Measurements from ENCODE around the gene PPP1R15B.

The PPP1R15B gene

GRCh38 chr1:204435872-204436271 lies 24.3 kb upstream of the PPP1R15B start:
- H3K27ac Mint-ChIP-seq = no peak overlapping the region
- H3K27me3 Mint-ChIP-seq (ENCODE audit: low read depth, poor library complexity) = peaks cover 2% of the 10 kb centered on the region
- TF ChIP-seq, protein P1, sequence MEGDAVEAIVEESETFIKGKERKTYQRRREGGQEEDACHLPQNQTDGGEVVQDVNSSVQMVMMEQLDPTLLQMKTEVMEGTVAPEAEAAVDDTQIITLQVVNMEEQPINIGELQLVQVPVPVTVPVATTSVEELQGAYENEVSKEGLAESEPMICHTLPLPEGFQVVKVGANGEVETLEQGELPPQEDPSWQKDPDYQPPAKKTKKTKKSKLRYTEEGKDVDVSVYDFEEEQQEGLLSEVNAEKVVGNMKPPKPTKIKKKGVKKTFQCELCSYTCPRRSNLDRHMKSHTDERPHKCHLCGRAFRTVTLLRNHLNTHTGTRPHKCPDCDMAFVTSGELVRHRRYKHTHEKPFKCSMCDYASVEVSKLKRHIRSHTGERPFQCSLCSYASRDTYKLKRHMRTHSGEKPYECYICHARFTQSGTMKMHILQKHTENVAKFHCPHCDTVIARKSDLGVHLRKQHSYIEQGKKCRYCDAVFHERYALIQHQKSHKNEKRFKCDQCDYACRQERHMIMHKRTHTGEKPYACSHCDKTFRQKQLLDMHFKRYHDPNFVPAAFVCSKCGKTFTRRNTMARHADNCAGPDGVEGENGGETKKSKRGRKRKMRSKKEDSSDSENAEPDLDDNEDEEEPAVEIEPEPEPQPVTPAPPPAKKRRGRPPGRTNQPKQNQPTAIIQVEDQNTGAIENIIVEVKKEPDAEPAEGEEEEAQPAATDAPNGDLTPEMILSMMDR (IDR thresholded peaks at IDR 0.05) = no peak
- peaks cover 5% of the 10 kb centered on the region for H3K4me1 Mint-ChIP-seq
- no peaks in the 10 kb centered on the region for H3K9me3 Mint-ChIP-seq
- no peak overlapping the region for H3K4me3 Mint-ChIP-seq
- H3K36me3 Mint-ChIP-seq (ENCODE audit: low read depth) = peaks cover 59% of the 10 kb centered on the region
- no peak for DNase-seq

DNA sequence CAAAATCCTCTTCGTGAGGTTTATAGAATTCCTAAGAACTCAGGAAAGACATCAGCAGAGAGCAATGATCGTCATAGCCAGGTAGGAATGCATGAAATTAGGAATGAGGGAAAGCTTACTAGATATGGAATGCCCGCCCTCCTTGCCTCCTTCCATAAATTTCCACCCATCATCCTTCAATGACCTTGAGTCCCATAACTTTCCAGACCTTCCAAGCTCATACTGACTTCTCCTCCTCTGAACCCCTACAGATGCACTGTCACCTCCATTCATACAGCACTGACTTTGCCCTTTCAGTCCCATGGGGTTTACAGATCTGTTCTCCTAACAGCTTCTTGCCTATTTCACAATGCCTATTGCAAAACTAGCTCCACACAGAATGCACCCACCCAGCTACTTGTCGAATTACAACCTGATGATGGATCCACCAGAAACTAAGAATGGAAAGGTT lies 23.8 kb upstream of the PPP1R15B start:
- Mint-ChIP-seq H3K36me3 (ENCODE audit: low read depth) (peaks cover 60% of the 10 kb centered on the region), H3K9me3 (no peaks in the 10 kb centered on the region), H3K4me1 (peaks cover 5% of the 10 kb centered on the region), H3K4me3 (no peak overlapping the region), H3K27ac (peak overlapping the region; percentile 28), H3K27me3 (ENCODE audit: low read depth, poor library complexity) (peaks cover 2% of the 10 kb centered on the region)
- TF ChIP-seq, protein P1 (IDR thresholded peaks at IDR 0.05) = no peak
- DNase-seq = no peak

GRCh38 chr1:204434116-204434755 lies 22.6 kb upstream of the PPP1R15B start:
- TF ChIP-seq, protein P1 (IDR thresholded peaks at IDR 0.05) = no peak
- H3K27me3 Mint-ChIP-seq (ENCODE audit: low read depth, poor library complexity) = no peaks in the 10 kb centered on the region
- DNase-seq = no peak
- peaks cover 5% of the 10 kb centered on the region for H3K4me1 Mint-ChIP-seq
- H3K9me3 Mint-ChIP-seq = no peaks in the 10 kb centered on the region
- peaks cover 56% of the 10 kb centered on the region for H3K36me3 Mint-ChIP-seq (ENCODE audit: low read depth)
- no peak overlapping the region for H3K27ac Mint-ChIP-seq
- no peak overlapping the region for H3K4me3 Mint-ChIP-seq

DNA sequence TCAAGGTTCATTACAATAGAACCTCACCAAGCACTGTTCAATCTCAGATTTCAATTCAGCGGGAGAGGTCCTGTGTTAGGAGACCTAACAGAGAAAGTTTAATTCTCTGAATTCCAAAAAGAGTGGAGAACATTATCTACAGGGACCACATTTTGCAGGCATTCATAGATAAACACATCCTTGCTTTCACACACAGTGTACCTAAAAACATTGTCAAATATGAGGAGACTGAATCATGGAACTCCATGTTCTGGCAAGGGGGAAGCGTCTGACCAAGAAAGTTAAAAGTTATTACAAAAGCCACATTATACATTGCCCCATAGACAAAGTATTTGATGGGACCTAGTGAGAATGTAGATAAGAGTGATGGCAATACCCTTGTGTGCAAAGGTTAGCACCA lies 21.1 kb upstream of the PPP1R15B start:
- no peak overlapping the region for H3K4me3 Mint-ChIP-seq
- no peaks in the 10 kb centered on the region for H3K27me3 Mint-ChIP-seq (ENCODE audit: low read depth, poor library complexity)
- H3K36me3 Mint-ChIP-seq (ENCODE audit: low read depth) = peaks cover 51% of the 10 kb centered on the region
- DNase-seq = no peak
- peak overlapping the region; percentile 16 for H3K27ac Mint-ChIP-seq
- TF ChIP-seq, protein P1 (IDR thresholded peaks at IDR 0.05) = no peak
- H3K9me3 Mint-ChIP-seq = no peaks in the 10 kb centered on the region
- H3K4me1 Mint-ChIP-seq = peaks cover 5% of the 10 kb centered on the region

DNA sequence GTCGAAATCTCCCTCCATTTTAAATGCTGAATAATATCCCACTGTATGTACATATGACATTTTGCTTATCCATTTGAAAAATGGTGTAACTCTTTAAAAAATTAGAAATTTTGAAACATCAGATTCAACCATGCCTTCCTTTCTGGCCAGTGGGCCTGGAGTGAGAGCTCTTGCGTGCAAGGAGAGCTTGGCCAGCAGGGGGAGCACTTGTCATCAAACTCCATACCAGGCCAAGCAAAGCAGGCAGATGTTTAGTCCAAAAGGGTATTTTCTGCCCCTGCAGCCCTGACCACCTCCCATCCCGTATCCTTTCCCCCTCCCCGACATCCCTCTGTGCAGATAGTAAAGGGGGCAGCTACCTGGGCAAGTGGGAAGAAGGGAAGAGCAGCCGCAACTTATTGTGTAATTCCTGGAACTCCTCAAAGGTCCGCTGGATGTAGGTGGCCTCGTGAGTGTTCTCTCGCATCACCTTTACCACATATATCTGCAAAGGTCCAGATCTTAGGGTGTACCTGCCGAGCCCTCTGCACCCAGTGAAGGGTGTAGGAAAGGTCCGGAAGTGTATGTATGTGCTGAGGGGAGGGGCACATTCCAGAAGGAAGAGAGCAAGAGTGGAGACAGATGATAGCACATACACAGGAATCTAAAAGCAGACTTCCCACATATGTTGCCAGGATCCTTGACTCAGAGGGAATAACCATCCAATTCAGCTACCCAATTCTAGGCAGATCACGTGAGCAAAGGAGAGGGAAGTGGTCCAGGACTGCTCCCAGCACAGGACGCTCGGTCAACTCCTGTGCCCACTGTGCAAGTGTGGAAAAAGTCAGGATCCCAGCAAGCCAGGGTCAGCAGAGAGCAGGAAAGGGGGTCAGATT lies 19.9 kb upstream of the PPP1R15B start:
- H3K4me1 Mint-ChIP-seq = peaks cover 5% of the 10 kb centered on the region
- H3K9me3 Mint-ChIP-seq = no peaks in the 10 kb centered on the region
- peaks cover 57% of the 10 kb centered on the region for H3K36me3 Mint-ChIP-seq (ENCODE audit: low read depth)
- no peaks in the 10 kb centered on the region for H3K27me3 Mint-ChIP-seq (ENCODE audit: low read depth, poor library complexity)
- TF ChIP-seq, protein P1 (IDR thresholded peaks at IDR 0.05) = peak; percentile 85
- H3K27ac Mint-ChIP-seq = no peak overlapping the region
- DNase-seq = peak; percentile 88
- H3K4me3 Mint-ChIP-seq = no peak overlapping the region

Data from nephron progenitor cell (in vitro differentiated cells).